Tibial nerve (tissue), 4 donors: ENCODE data around the gene CCDC200. TPM values are rescaled to one million over a fixed set of nuclear protein-coding genes. Genes with fewer than 3 reads are reported as not detected.

Experiments
- DNase-seq, 2 donors: peaks; one replicate each; pipeline ENCODE4 v3.0.0-alpha.2; 2019; ENCODE audit warnings: low spot score in 2 of 2
- H3K27ac ChIP-seq, 4 donors: fragments of 200-600 bp; sonication (generic) in 3 of 4; one replicate each; pipeline ENCODE4 v1.5.1; 2017 to 2019; ENCODE audit warnings: mild to moderate bottlenecking in 1 of 4
- H3K27me3 ChIP-seq, 2 donors: fragments of 200-600 bp; sonication (generic) in 1 of 2; one replicate each; pipeline versions ENCODE4 v1.5.1 to v1.6.0; 2017 to 2019
- H3K36me3 ChIP-seq, 3 donors: fragments of 200-600 bp; sonication (generic); one replicate each; pipeline ENCODE4 v1.5.1; 2018 to 2019
- H3K4me1 ChIP-seq, 4 donors: fragments of 200-600 bp; sonication (generic) in 3 of 4; one replicate each; pipeline ENCODE4 v1.5.1; 2017 to 2019
- H3K4me3 ChIP-seq, 4 donors: fragments of 200-600 bp; sonication (generic) in 3 of 4; one replicate each; pipeline ENCODE4 v1.5.1; 2017 to 2019; ENCODE audit warnings: mild to moderate bottlenecking in 1 of 4, moderate library complexity in 1 of 4
- H3K9me3 ChIP-seq, 4 donors: fragments of 200-600 bp; sonication (generic) in 3 of 4; one replicate each; pipeline ENCODE4 v1.5.1; 2017 to 2019
- CTCF ChIP-seq, 5 experiments: fragments of 200-600 bp in 3 of 5; fragments of 450-650 bp in 2 of 5; sonication (generic) in 3 of 5; IDR thresholded peaks; one replicate each; pipeline ENCODE4 v1.5.1; 2016 to 2019; ENCODE audit warnings: antibody characterized with exemption in 5 of 5, mild to moderate bottlenecking in 3 of 5, moderate library complexity in 2 of 5
- EP300 ChIP-seq, 2 donors: sonication (generic); formaldehyde crosslinking; IDR thresholded peaks; one replicate each; pipeline ENCODE4 v1.6.1; 2017; ENCODE audit warnings: antibody characterized with exemption in 2 of 2, mild to moderate bottlenecking in 1 of 2
- POLR2A ChIP-seq, 2 donors: fragments of 450-650 bp; IDR thresholded peaks; one replicate each; pipeline ENCODE4 v1.6.1; 2017; ENCODE audit warnings: antibody characterized with exemption in 2 of 2, mild to moderate bottlenecking in 2 of 2, moderate library complexity in 2 of 2
- WGBS, 2 donors: methylation state at CpG; one replicate each; pipeline ENCODE4 v1.1.5; 2018; 5-methylcytosine and 5-hydroxymethylcytosine counted together
- total RNA-seq, 4 donors: library from RNA; depleted of rRNA; stranded (reverse); fragments of >200 nt; gene quantifications; one replicate each; pipeline ENCODE4 v1.1.0, GENCODE V29; 2016

The CCDC200 gene
- total RNA-seq, 4 donors from 2014 or later = not detected

GRCh38 chr17:43217614-43218087 lies 10.8 kb downstream of the CCDC200 start:
- no peak overlapping the region for H3K4me3 ChIP-seq
- H3K27me3 ChIP-seq = no peaks in the 10 kb centered on the region
- TF ChIP-seq CTCF (IDR thresholded peaks at IDR 0.05) (no peak), EP300 (IDR thresholded peaks at IDR 0.05) (no peak), POLR2A (IDR thresholded peaks at IDR 0.05) (no peak)
- H3K9me3 ChIP-seq = no peaks in the 10 kb centered on the region
- peaks cover 0 to 55% (median 2%) of the 10 kb centered on the region in 3 donors for H3K36me3 ChIP-seq
- H3K4me1 ChIP-seq = peaks cover 0 to 9% (median 3%) of the 10 kb centered on the region in 4 donors
- no peak for DNase-seq
- WGBS, 2 donors = 67 to 93% methylated on average over 2 of the region's 2 CpGs
- H3K27ac ChIP-seq = no peak overlapping the region

- Histone ChIP-seq H3K4me3 (no peak overlapping the region), H3K4me1 (peaks cover 0 to 16% (median 6%) of the 10 kb centered on the region in 4 donors), H3K27ac (no peak overlapping the region), H3K36me3 (peaks cover 0 to 50% (median 2%) of the 10 kb centered on the region in 3 donors), H3K9me3 (no peaks in the 10 kb centered on the region), H3K27me3 (no peaks in the 10 kb centered on the region)
- DNase-seq = no peak
- TF ChIP-seq CTCF (IDR thresholded peaks at IDR 0.05) (no peak), POLR2A (IDR thresholded peaks at IDR 0.05) (no peak), EP300 (IDR thresholded peaks at IDR 0.05) (no peak)
- WGBS, 2 donors = 70 to 78% methylated on average over 4 of the region's 4 CpGs
Observed at GRCh38 chr17:43216762-43217613, 11.4 kb downstream of the CCDC200 start.

- no peak overlapping the region for H3K27ac ChIP-seq
- no peak overlapping the region for H3K4me3 ChIP-seq
- 85 to 93% methylated on average over 4 of the region's 4 CpGs for WGBS, 2 donors
- no peaks in the 10 kb centered on the region for H3K27me3 ChIP-seq
- DNase-seq = no peak
- TF ChIP-seq CTCF (IDR thresholded peaks at IDR 0.05) (no peak), POLR2A (IDR thresholded peaks at IDR 0.05) (no peak), EP300 (IDR thresholded peaks at IDR 0.05) (no peak)
- peaks cover 0 to 49% (median 2%) of the 10 kb centered on the region in 3 donors for H3K36me3 ChIP-seq
- peaks cover 0 to 19% (median 6%) of the 10 kb centered on the region in 4 donors for H3K4me1 ChIP-seq
- no peaks in the 10 kb centered on the region for H3K9me3 ChIP-seq
Observed at GRCh38 chr17:43216369-43216761, 12.1 kb downstream of the CCDC200 start.

GRCh38 chr17:43215341-43215740 lies 13.1 kb downstream of the CCDC200 start:
- Histone ChIP-seq H3K27ac (no peak overlapping the region), H3K9me3 (no peaks in the 10 kb centered on the region), H3K27me3 (no peaks in the 10 kb centered on the region), H3K4me3 (no peak overlapping the region), H3K4me1 (peaks cover 0 to 27% (median 11%) of the 10 kb centered on the region in 4 donors), H3K36me3 (peaks cover 0 to 52% (median 2%) of the 10 kb centered on the region in 3 donors)
- 82 to 85% methylated on average over 3 of the region's 3 CpGs for WGBS, 2 donors
- no peak for DNase-seq
- no peak for TF ChIP-seq POLR2A (IDR thresholded peaks at IDR 0.05)
- no peak for TF ChIP-seq CTCF (IDR thresholded peaks at IDR 0.05)
- TF ChIP-seq EP300 (IDR thresholded peaks at IDR 0.05) = no peak

- Histone ChIP-seq H3K9me3 (no peaks in the 10 kb centered on the region), H3K4me1 (peaks cover 0 to 27% (median 11%) of the 10 kb centered on the region in 4 donors), H3K27me3 (no peaks in the 10 kb centered on the region), H3K27ac (peak overlapping the region in 1 of 4 donors; percentile 84), H3K4me3 (no peak overlapping the region), H3K36me3 (peaks cover 0 to 61% (median 2%) of the 10 kb centered on the region in 3 donors)
- DNase-seq = no peak
- TF ChIP-seq EP300 (IDR thresholded peaks at IDR 0.05) = no peak
- TF ChIP-seq POLR2A (IDR thresholded peaks at IDR 0.05) = no peak
- TF ChIP-seq CTCF (IDR thresholded peaks at IDR 0.05) = no peak
- 77 to 95% methylated on average over 2 of the region's 2 CpGs for WGBS, 2 donors
Observed at GRCh38 chr17:43213545-43213944, 14.9 kb downstream of the CCDC200 start.
